Tibial nerve (tissue), 3 donors: Measurements from ENCODE around the gene STK31.

Source experiments
- CTCF ChIP-seq, 5 experiments: fragments of 200-600 bp in 3 of 5; fragments of 450-650 bp in 2 of 5; sonication (generic) in 3 of 5; IDR thresholded peaks; one replicate each; pipeline ENCODE4 v1.5.1; 2016 to 2019; ENCODE audit warnings: antibody characterized with exemption in 5 of 5, mild to moderate bottlenecking in 3 of 5, moderate library complexity in 2 of 5
- POLR2A ChIP-seq, 2 donors: fragments of 450-650 bp; IDR thresholded peaks; one replicate each; pipeline ENCODE4 v1.6.1; 2017; ENCODE audit warnings: antibody characterized with exemption in 2 of 2, mild to moderate bottlenecking in 2 of 2, moderate library complexity in 2 of 2

- no peak for TF ChIP-seq CTCF (IDR thresholded peaks at IDR 0.05)
- TF ChIP-seq POLR2A (IDR thresholded peaks at IDR 0.05), result no peak
These were observed 123.4 kb downstream of the STK31 start for GRCh38 chr7:23833405-23833804.
